Activated CD4-positive, alpha-beta T cell treated with anti-CD3 and anti-CD28 coated beads, Interleukin-2, Interleukin-6, amounts not matched to agents 100 ng/mL and 50 ng/mL, durations not matched to agents 16 hours and 8 hours (primary cell): Measurements from ENCODE around the gene KLF7.

ENCODE experiments used
- DNase-seq: peaks from one replicate; pipeline ENCODE4 v3.0.0-alpha.2; 2020

The KLF7 gene

GRCh38 chr2:207144173-207144785 is 21.5 kb downstream of the KLF7 start:
- no peak for DNase-seq

GRCh38 chr2:207143215-207144172 is 22.3 kb downstream of the KLF7 start:
- peak; percentile 42 for DNase-seq

- DNase-seq, result no peak
Observed at GRCh38 chr2:207142461-207142860, 23.3 kb downstream of the KLF7 start.

- DNase-seq, result no peak
Observed at GRCh38 chr2:207141386-207141785, 24.4 kb downstream of the KLF7 start.

GRCh38 chr2:207140265-207140664 is 25.5 kb downstream of the KLF7 start:
- DNase-seq, result no peak

GRCh38 chr2:207139552-207139951 is 26.2 kb downstream of the KLF7 start:
- DNase-seq, result no peak

GRCh38 chr2:207138627-207139297 is 27.0 kb downstream of the KLF7 start:
- DNase-seq, result no peak

- no peak for DNase-seq
Observed at GRCh38 chr2:207137596-207138337, 28.0 kb downstream of the KLF7 start.

- no peak for DNase-seq
Observed at GRCh38 chr2:207136874-207137273, 28.9 kb downstream of the KLF7 start.

- no peak for DNase-seq
Observed at GRCh38 chr2:207135801-207136457, 29.8 kb downstream of the KLF7 start.

GRCh38 chr2:207135340-207135739 is 30.4 kb downstream of the KLF7 start:
- DNase-seq, result no peak

GRCh38 chr2:207133820-207134519 is 31.8 kb downstream of the KLF7 start:
- no peak for DNase-seq

GRCh38 chr2:207133458-207133819 is 32.3 kb downstream of the KLF7 start:
- DNase-seq, result no peak

GRCh38 chr2:207132019-207132418 is 33.7 kb downstream of the KLF7 start:
- no peak for DNase-seq

GRCh38 chr2:207131594-207131993 is 34.2 kb downstream of the KLF7 start:
- DNase-seq, result no peak

- no peak for DNase-seq
Observed at GRCh38 chr2:207130958-207131521, 34.7 kb downstream of the KLF7 start.

GRCh38 chr2:207129821-207130220 is 35.9 kb downstream of the KLF7 start:
- DNase-seq, result no peak

- DNase-seq, result no peak
Observed at GRCh38 chr2:207128867-207129266, 36.9 kb downstream of the KLF7 start.

GRCh38 chr2:207126724-207127308 is 38.9 kb downstream of the KLF7 start:
- no peak for DNase-seq

GRCh38 chr2:207123776-207124391 is 41.9 kb downstream of the KLF7 start:
- DNase-seq, result no peak

- peak; percentile 59 for DNase-seq
Observed at GRCh38 chr2:207123335-207123744, 42.4 kb downstream of the KLF7 start.
